RPMI8226 (cell line): Measurements from ENCODE around the gene TBX19.
"Not testable (repeated sequence)": the region's sequence is repeated elsewhere in the genome, so short reads cannot be mapped to it uniquely, and the experiment has no call there.

ENCODE experiments used
- DNase-seq: peaks from one replicate; pipeline ENCODE4 v3.0.0-alpha.2; 2015

Gene TBX19

GRCh38 chr1:168321945-168322344 is 41.3 kb downstream of the TBX19 start:
- peak; percentile 19 for DNase-seq

- DNase-seq = no peak
Observed at GRCh38 chr1:168324745-168325425, 44.2 kb downstream of the TBX19 start.

GRCh38 chr1:168328731-168329364 is 48.2 kb downstream of the TBX19 start:
- no peak for DNase-seq

GRCh38 chr1:168330285-168330684 is 49.6 kb downstream of the TBX19 start:
- no peak for DNase-seq

GRCh38 chr1:168331569-168331968 is 50.9 kb downstream of the TBX19 start:
- DNase-seq = no peak

GRCh38 chr1:168333562-168334276 is 53.0 kb downstream of the TBX19 start:
- DNase-seq = peak; percentile 46

- DNase-seq = no peak
Observed at GRCh38 chr1:168335500-168335899, 54.8 kb downstream of the TBX19 start.

GRCh38 chr1:168338589-168339503 is 58.2 kb downstream of the TBX19 start:
- no peak for DNase-seq

- no peak for DNase-seq
Observed at GRCh38 chr1:168340781-168341482, 60.3 kb downstream of the TBX19 start.

- no peak for DNase-seq
Observed at GRCh38 chr1:168341483-168341975, 60.9 kb downstream of the TBX19 start.

- DNase-seq = peak; percentile 85
Observed at GRCh38 chr1:168342572-168343280, 62.0 kb downstream of the TBX19 start.

GRCh38 chr1:168343566-168343965 is 62.9 kb downstream of the TBX19 start:
- peak; percentile 26 for DNase-seq

GRCh38 chr1:168344517-168344916 is 63.8 kb downstream of the TBX19 start:
- DNase-seq = no peak

- no peak for DNase-seq
Observed at GRCh38 chr1:168345939-168346338, 65.3 kb downstream of the TBX19 start.

- DNase-seq = no peak
Observed at GRCh38 chr1:168347630-168348029, 67.0 kb downstream of the TBX19 start.

GRCh38 chr1:168348146-168348709 is 67.6 kb downstream of the TBX19 start:
- DNase-seq = peak; percentile 64

- not testable (repeated sequence) for DNase-seq
Observed at GRCh38 chr1:168354335-168355269, 73.9 kb downstream of the TBX19 start.

- DNase-seq = no peak
Observed at GRCh38 chr1:168360151-168361021, 79.7 kb downstream of the TBX19 start.

- DNase-seq = no peak
Observed at GRCh38 chr1:168361252-168361651, 80.6 kb downstream of the TBX19 start.
